K562 (cell line): Measurements from ENCODE around the gene ITGB5.

Source experiments
- BRD4 ChIP-seq: fragments of 200-600 bp; sonication (generic); IDR thresholded peaks from 2 replicates; pipeline ENCODE4 v1.6.1; 2017; ENCODE audit warnings: inconsistent platforms
- TF ChIP-seq, protein P1 (sequence below): sonication (generic); formaldehyde crosslinking; IDR thresholded peaks from 2 replicates; pipeline ENCODE4 v1.9.0; 2022; ENCODE audit warnings: mild to moderate bottlenecking, missing genetic modification reagents

DNA sequence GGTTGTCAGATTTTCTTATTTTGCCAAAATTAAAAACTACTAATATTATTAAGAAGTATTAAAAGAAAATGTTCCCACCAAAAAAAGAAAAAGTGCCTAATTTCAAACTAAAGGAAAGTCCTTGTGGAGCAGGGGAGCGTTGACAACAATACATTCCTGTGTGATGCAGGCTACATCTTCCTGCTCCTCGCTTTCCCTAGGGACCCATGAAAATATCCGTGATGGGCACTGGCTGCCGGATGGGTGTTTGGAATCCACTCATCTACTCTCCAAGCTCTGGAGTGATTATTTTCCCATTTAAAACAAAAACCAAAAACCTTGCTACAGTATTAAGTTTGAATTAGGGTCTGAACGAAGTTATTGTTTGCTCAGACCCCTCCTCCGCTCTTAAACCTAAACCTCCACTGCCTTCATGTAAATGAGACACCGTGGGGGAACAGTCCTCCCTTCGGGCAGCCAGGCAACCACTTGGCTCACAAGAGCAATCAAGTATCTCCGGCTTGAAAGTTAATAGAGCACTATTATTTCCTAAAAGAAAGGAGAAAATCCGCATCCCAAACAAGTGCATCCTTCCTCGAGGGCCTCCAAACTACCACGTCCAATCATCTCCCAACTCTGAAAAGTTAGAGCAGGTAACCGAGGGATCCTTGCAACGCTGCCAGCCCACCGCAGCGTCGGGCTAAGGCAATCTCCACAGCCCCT, 1.5 kb downstream of the ITGB5 start:
- TF ChIP-seq BRD4: no peak
- TF ChIP-seq, protein P1, sequence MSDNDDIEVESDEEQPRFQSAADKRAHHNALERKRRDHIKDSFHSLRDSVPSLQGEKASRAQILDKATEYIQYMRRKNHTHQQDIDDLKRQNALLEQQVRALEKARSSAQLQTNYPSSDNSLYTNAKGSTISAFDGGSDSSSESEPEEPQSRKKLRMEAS (CRISPR knock-in tag): no peak
